Mesenchymal stem cell (in vitro differentiated cells and primary cell): Measurements from ENCODE around the gene RFWD3.
A peak's percentile ranks its signal among the peaks of the same experiment; 100 is the strongest.

ENCODE experiments used
- DNase-seq: peaks from one replicate; pipeline ENCODE4 v3.0.0-alpha.2; 2013
- H2AFZ ChIP-seq: one replicate; pipeline ENCODE4 v1.6.1; 2013; ENCODE audit warnings: low read depth, mild to moderate bottlenecking, control low read depth, inconsistent platforms, low read length, moderate library complexity
- H2AK5ac ChIP-seq: 2 replicates; pipeline ENCODE4 v1.6.1; 2013; ENCODE audit warnings: low read length, moderate library complexity, mild to moderate bottlenecking, inconsistent platforms; ENCODE audit not compliant: severe bottlenecking
- H2BK120ac ChIP-seq: one replicate; pipeline ENCODE4 v1.6.1; 2013; ENCODE audit warnings: low read depth, mild to moderate bottlenecking, inconsistent platforms, low read length, moderate library complexity
- H2BK12ac ChIP-seq, 2 experiments: one replicate each; pipeline ENCODE4 v1.6.1; 2013; ENCODE audit warnings: inconsistent platforms in 2 of 2, low read length in 2 of 2, mild to moderate bottlenecking in 2 of 2, moderate library complexity in 2 of 2, control low read depth in 1 of 2
- H2BK15ac ChIP-seq: one replicate; pipeline ENCODE4 v1.6.1; 2013; ENCODE audit warnings: mild to moderate bottlenecking, low read depth, inconsistent platforms; ENCODE audit not compliant: poor library complexity, severe bottlenecking
- H2BK5ac ChIP-seq: 2 replicates; pipeline ENCODE4 v1.6.1; 2013; ENCODE audit warnings: low read depth, mild to moderate bottlenecking, low read length, control low read depth, inconsistent platforms; ENCODE audit not compliant: poor library complexity, severe bottlenecking
- H3K14ac ChIP-seq, 2 experiments: one replicate each; pipeline ENCODE4 v1.6.1; 2013; ENCODE audit warnings: inconsistent platforms in 2 of 2, low read length in 2 of 2, control low read depth in 1 of 2, mild to moderate bottlenecking in 1 of 2, moderate library complexity in 1 of 2
- H3K18ac ChIP-seq, 2 experiments: one replicate each; pipeline ENCODE4 v1.6.1; 2013; ENCODE audit warnings: inconsistent platforms in 2 of 2, low read length in 2 of 2, control low read depth in 1 of 2, low read depth in 1 of 2, mild to moderate bottlenecking in 1 of 2
- H3K23ac ChIP-seq, 2 experiments: one replicate each; pipeline ENCODE4 v1.6.1; 2013; ENCODE audit warnings: inconsistent platforms in 2 of 2, low read length in 2 of 2, mild to moderate bottlenecking in 2 of 2, moderate library complexity in 2 of 2, control low read depth in 1 of 2
- H3K27ac ChIP-seq: 2 replicates; pipeline ENCODE4 v1.5.1; 2013; ENCODE audit warnings: mild to moderate bottlenecking, moderate library complexity, low read length, control low read depth, inconsistent platforms; ENCODE audit not compliant: poor library complexity, severe bottlenecking
- H3K27me3 ChIP-seq, 2 experiments: 2 replicates each; pipeline versions ENCODE4 v1.6.1 to v1.7.0; 2013; ENCODE audit warnings: low read length in 2 of 2, mild to moderate bottlenecking in 2 of 2, moderate library complexity in 2 of 2, control low read depth in 1 of 2, inconsistent platforms in 1 of 2; ENCODE audit not compliant: control insufficient read depth in 1 of 2, insufficient read depth in 1 of 2
- H3K36me3 ChIP-seq, 2 experiments: 2 replicates each; pipeline versions ENCODE4 v1.6.1 to v1.7.0; 2013; ENCODE audit warnings: low read length in 2 of 2, control low read depth in 1 of 2, inconsistent platforms in 1 of 2, low read depth in 1 of 2, mild to moderate bottlenecking in 1 of 2; ENCODE audit not compliant: insufficient read depth in 2 of 2, control insufficient read depth in 1 of 2
- H3K4ac ChIP-seq, 2 experiments: one replicate each; pipeline ENCODE4 v1.6.1; 2013; ENCODE audit warnings: inconsistent platforms in 2 of 2, low read length in 2 of 2, mild to moderate bottlenecking in 2 of 2, moderate library complexity in 2 of 2, control low read depth in 1 of 2, low read depth in 1 of 2
- H3K4me1 ChIP-seq: 2 replicates; pipeline ENCODE4 v1.6.1; 2013; ENCODE audit warnings: low read depth, low read length, control low read depth; ENCODE audit not compliant: control insufficient read depth, insufficient read depth
- H3K4me2 ChIP-seq: 2 replicates; pipeline ENCODE4 v1.6.1; 2013; ENCODE audit warnings: low read length, mild to moderate bottlenecking, inconsistent platforms; ENCODE audit not compliant: poor library complexity, severe bottlenecking
- H3K4me3 ChIP-seq, 2 experiments: 2 replicates each; pipeline versions ENCODE4 v1.5.1 to v1.7.0; 2013; ENCODE audit warnings: low read length in 2 of 2, mild to moderate bottlenecking in 2 of 2, control low read depth in 1 of 2, low read depth in 1 of 2; ENCODE audit not compliant: insufficient read depth in 1 of 2
- H3K79me1 ChIP-seq: replicated peaks from 2 replicates; pipeline ENCODE4 v1.6.1; 2013; ENCODE audit warnings: mild to moderate bottlenecking, control low read depth, low read length, inconsistent platforms; ENCODE audit not compliant: poor library complexity, severe bottlenecking
- H3K9ac ChIP-seq: 2 replicates; pipeline ENCODE4 v1.7.0; 2013; ENCODE audit warnings: mild to moderate bottlenecking, low read length, moderate library complexity
- H3K9me3 ChIP-seq: 2 replicates; pipeline ENCODE4 v1.7.0; 2013; ENCODE audit warnings: mild to moderate bottlenecking, low read length; ENCODE audit not compliant: control insufficient read depth
- H4K8ac ChIP-seq: one replicate; pipeline ENCODE4 v1.6.1; 2013; ENCODE audit warnings: inconsistent platforms, mild to moderate bottlenecking, low read length, moderate library complexity
- H4K91ac ChIP-seq: one replicate; pipeline ENCODE4 v1.6.1; 2013; ENCODE audit warnings: mild to moderate bottlenecking, low read length, inconsistent platforms
- WGBS: methylation state at CpG from one replicate; pipeline ENCODE4 v1.1.7; 2013; ENCODE audit warnings: mixed read lengths; 5-methylcytosine and 5-hydroxymethylcytosine counted together

RFWD3 gene

GRCh38 chr16:74695450-74696422 is 29.1 kb upstream of the RFWD3 start:
- no peak overlapping the region for H4K91ac ChIP-seq
- WGBS = 64% methylated on average over 18 of the region's 19 CpGs
- H3K9me3 ChIP-seq = no peaks in the 10 kb centered on the region
- peaks cover 3% of the 10 kb centered on the region for H3K4me1 ChIP-seq
- H3K18ac ChIP-seq = peak overlapping the region in 1 of 2 experiments; percentile 28
- peaks cover 0 to 37% of the 10 kb centered on the region in 2 experiments for H3K36me3 ChIP-seq
- no peak overlapping the region for H3K23ac ChIP-seq
- no peaks in the 10 kb centered on the region for H3K79me1 ChIP-seq
- H3K4me3 ChIP-seq = peak overlapping the region in 1 of 2 experiments; percentile 83
- no peak overlapping the region for H3K14ac ChIP-seq
- H4K8ac ChIP-seq = peak overlapping the region; percentile 85
- H2BK120ac ChIP-seq = no peak overlapping the region
- peak overlapping the region; percentile 78 for H3K9ac ChIP-seq
- no peak overlapping the region for H3K4ac ChIP-seq
- no peak overlapping the region for H2AFZ ChIP-seq
- DNase-seq = peak; percentile 89
- no peak overlapping the region for H2BK5ac ChIP-seq
- no peak overlapping the region for H2AK5ac ChIP-seq
- peak overlapping the region; percentile 57 for H3K4me2 ChIP-seq
- no peak overlapping the region for H3K27ac ChIP-seq
- no peak overlapping the region for H2BK15ac ChIP-seq
- no peaks in the 10 kb centered on the region for H3K27me3 ChIP-seq
- no peak overlapping the region for H2BK12ac ChIP-seq

- no peak overlapping the region for H2AFZ ChIP-seq
- no peak overlapping the region for H2AK5ac ChIP-seq
- H3K14ac ChIP-seq = no peak overlapping the region
- no peak overlapping the region for H3K4me3 ChIP-seq
- H2BK5ac ChIP-seq = no peak overlapping the region
- H3K27me3 ChIP-seq = no peaks in the 10 kb centered on the region
- no peak overlapping the region for H3K23ac ChIP-seq
- no peak overlapping the region for H3K9ac ChIP-seq
- no peak overlapping the region for H2BK120ac ChIP-seq
- H3K4me2 ChIP-seq = no peak overlapping the region
- no peaks in the 10 kb centered on the region for H3K79me1 ChIP-seq
- H2BK15ac ChIP-seq = no peak overlapping the region
- no peak overlapping the region for H3K27ac ChIP-seq
- H3K4me1 ChIP-seq = no peaks in the 10 kb centered on the region
- no peak overlapping the region for H4K8ac ChIP-seq
- H2BK12ac ChIP-seq = no peak overlapping the region
- peak; percentile 26 for DNase-seq
- 85% methylated on average over 10 of the region's 10 CpGs for WGBS
- H4K91ac ChIP-seq = no peak overlapping the region
- no peak overlapping the region for H3K18ac ChIP-seq
- peaks cover 0 to 59% of the 10 kb centered on the region in 2 experiments for H3K36me3 ChIP-seq
- H3K9me3 ChIP-seq = no peaks in the 10 kb centered on the region
- H3K4ac ChIP-seq = no peak overlapping the region
These were observed 24.6 kb upstream of the RFWD3 start for GRCh38 chr16:74691093-74691855.

- Histone ChIP-seq H2AFZ (no peak overlapping the region), H2BK15ac (no peak overlapping the region), H3K18ac (no peak overlapping the region), H2BK120ac (no peak overlapping the region), H3K36me3 (peaks cover 0 to 54% of the 10 kb centered on the region in 2 experiments), H4K8ac (no peak overlapping the region), H3K9ac (no peak overlapping the region), H3K4ac (no peak overlapping the region), H3K27ac (no peak overlapping the region), H3K4me2 (no peak overlapping the region), H3K9me3 (no peaks in the 10 kb centered on the region), H3K14ac (no peak overlapping the region), H3K4me1 (no peaks in the 10 kb centered on the region), H3K4me3 (no peak overlapping the region), H2BK5ac (no peak overlapping the region), H3K23ac (no peak overlapping the region), H4K91ac (no peak overlapping the region), H2BK12ac (no peak overlapping the region), H2AK5ac (no peak overlapping the region), H3K27me3 (peaks cover 0 to 7% of the 10 kb centered on the region in 2 experiments), H3K79me1 (no peaks in the 10 kb centered on the region)
- no peak for DNase-seq
- WGBS = 86% methylated on average over 11 of the region's 11 CpGs
These were observed 15.9 kb upstream of the RFWD3 start for GRCh38 chr16:74682556-74682955.

- H3K18ac ChIP-seq = no peak overlapping the region
- H3K9me3 ChIP-seq = no peaks in the 10 kb centered on the region
- H3K4ac ChIP-seq = no peak overlapping the region
- no peaks in the 10 kb centered on the region for H3K79me1 ChIP-seq
- DNase-seq = no peak
- H2BK15ac ChIP-seq = no peak overlapping the region
- H2AK5ac ChIP-seq = no peak overlapping the region
- H3K4me2 ChIP-seq = no peak overlapping the region
- no peak overlapping the region for H3K14ac ChIP-seq
- H3K9ac ChIP-seq = no peak overlapping the region
- no peaks in the 10 kb centered on the region for H3K4me1 ChIP-seq
- H2BK120ac ChIP-seq = no peak overlapping the region
- no peak overlapping the region for H2BK5ac ChIP-seq
- peaks cover 0 to 14% of the 10 kb centered on the region in 2 experiments for H3K27me3 ChIP-seq
- H3K23ac ChIP-seq = no peak overlapping the region
- H3K27ac ChIP-seq = no peak overlapping the region
- no peak overlapping the region for H4K8ac ChIP-seq
- H4K91ac ChIP-seq = no peak overlapping the region
- no peak overlapping the region for H3K4me3 ChIP-seq
- peaks cover 0 to 63% of the 10 kb centered on the region in 2 experiments for H3K36me3 ChIP-seq
- no peak overlapping the region for H2BK12ac ChIP-seq
- no peak overlapping the region for H2AFZ ChIP-seq
- WGBS = 90% methylated on average over 3 of the region's 6 CpGs
These were observed 14.0 kb upstream of the RFWD3 start for GRCh38 chr16:74680681-74681080.
